ENCODE measurements around the gene AKAP8L. TPM values are rescaled to one million over a fixed set of nuclear protein-coding genes. Genes with fewer than 3 reads are reported as not detected.

Gene AKAP8L
- total and polyA plus RNA-seq, 2 of the 8 experiments (the other 6 are each of a cell fraction or from before 2014, with no cell fraction given): 75.1 to 138 TPM

DNA sequence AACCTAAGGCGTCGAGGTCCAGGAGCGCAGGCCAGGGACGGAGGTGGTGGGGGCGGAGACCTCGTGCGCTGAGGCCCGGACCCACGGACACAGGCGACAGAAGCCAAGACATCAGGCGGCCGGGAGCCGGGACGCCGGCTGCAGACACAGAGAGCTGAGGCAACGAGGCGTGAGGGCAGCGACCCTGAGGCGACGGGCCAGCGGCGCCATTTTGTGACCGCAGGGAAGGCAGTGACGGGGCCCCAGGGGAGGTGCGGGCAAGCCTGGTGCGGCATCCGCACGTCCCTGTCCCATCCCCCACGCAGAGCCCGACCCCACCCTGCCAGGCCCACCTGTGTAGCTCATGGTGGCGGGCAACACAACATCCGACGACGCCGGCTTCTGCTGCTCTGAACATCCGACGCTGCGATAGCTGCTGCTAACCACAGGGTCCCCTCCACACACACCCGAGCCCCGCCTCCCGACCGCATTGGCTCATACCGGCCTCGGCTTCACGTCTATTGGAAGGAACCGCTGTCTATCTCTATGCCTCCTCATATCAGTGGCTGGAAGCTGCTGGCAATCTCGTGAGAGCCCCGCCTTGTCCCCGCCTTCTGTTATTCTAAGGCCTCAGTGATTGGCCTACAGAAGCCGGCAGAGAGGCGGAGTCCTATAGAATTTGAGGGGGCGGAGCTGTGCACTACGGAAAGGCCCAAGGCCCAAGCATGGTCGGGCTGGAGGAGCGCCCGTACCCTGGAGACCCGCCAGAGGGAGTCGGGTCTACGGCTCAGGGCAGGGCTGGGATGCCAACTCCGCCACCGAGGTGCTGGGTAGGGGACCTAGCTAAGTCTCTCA, at the start of gene AKAP8L (continued):
- TF ChIP-seq SIRT6 (IDR thresholded peaks at IDR 0.05; ENCODE audit: low read length): no peak
- TF ChIP-seq CTBP2 (IDR thresholded peaks at IDR 0.05; ENCODE audit: borderline replicate concordance, insufficient read depth, insufficient read length, low read length): no peak
- TF ChIP-seq, protein P1, sequence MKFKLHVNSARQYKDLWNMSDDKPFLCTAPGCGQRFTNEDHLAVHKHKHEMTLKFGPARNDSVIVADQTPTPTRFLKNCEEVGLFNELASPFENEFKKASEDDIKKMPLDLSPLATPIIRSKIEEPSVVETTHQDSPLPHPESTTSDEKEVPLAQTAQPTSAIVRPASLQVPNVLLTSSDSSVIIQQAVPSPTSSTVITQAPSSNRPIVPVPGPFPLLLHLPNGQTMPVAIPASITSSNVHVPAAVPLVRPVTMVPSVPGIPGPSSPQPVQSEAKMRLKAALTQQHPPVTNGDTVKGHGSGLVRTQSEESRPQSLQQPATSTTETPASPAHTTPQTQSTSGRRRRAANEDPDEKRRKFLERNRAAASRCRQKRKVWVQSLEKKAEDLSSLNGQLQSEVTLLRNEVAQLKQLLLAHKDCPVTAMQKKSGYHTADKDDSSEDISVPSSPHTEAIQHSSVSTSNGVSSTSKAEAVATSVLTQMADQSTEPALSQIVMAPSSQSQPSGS (IDR thresholded peaks at IDR 0.05; ENCODE audit: low read length): 0 out of 2 replicates have a peak, but pooled peaks have one; percentile 46
- TF ChIP-seq CHD2 (IDR thresholded peaks at IDR 0.05; ENCODE audit: low read length): peak; percentile 97
- no peak for TF ChIP-seq EZH2 (IDR thresholded peaks at IDR 0.05; ENCODE audit: low read depth, low read length, severe bottlenecking)
- no peak for TF ChIP-seq GABPA (IDR thresholded peaks at IDR 0.05; ENCODE audit: borderline replicate concordance, insufficient read depth, low read length)
- TF ChIP-seq BCL11A (IDR thresholded peaks at IDR 0.05; ENCODE audit: low read depth in 2 of 2, low read length in 2 of 2): no peak
- no peak for TF ChIP-seq SAP30 (IDR thresholded peaks at IDR 0.05; ENCODE audit: insufficient read depth, insufficient replicate concordance, low read length)
- TF ChIP-seq CBX8 (IDR thresholded peaks at IDR 0.05; ENCODE audit: borderline replicate concordance, low read depth, low read length): no peak
- peak; percentile 75 for TF ChIP-seq KDM5A (IDR thresholded peaks at IDR 0.05; ENCODE audit: low read length)
- peak; percentile 53 for TF ChIP-seq TAF7 (optimal IDR thresholded peaks at IDR 0.05; ENCODE audit: borderline replicate concordance, low read depth, low read length)
- TF ChIP-seq SRF (IDR thresholded peaks at IDR 0.05; ENCODE audit: low read depth, low read length): no peak
- no peak for TF ChIP-seq RNF2 (IDR thresholded peaks at IDR 0.05; ENCODE audit: borderline replicate concordance, low read depth, low read length, missing control alignments, poor library complexity, severe bottlenecking)
- TF ChIP-seq NRF1 (IDR thresholded peaks at IDR 0.05; ENCODE audit: low read depth, low read length): no peak
- TF ChIP-seq, protein P2, sequence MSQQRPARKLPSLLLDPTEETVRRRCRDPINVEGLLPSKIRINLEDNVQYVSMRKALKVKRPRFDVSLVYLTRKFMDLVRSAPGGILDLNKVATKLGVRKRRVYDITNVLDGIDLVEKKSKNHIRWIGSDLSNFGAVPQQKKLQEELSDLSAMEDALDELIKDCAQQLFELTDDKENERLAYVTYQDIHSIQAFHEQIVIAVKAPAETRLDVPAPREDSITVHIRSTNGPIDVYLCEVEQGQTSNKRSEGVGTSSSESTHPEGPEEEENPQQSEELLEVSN (IDR thresholded peaks at IDR 0.05): no peak
- no peak for TF ChIP-seq POU5F1 (IDR thresholded peaks at IDR 0.05; ENCODE audit: low read depth, low read length)

Measured in H1 (cell line).